ENCODE measurements around the gene STEAP2. TPM values are rescaled to one million over a fixed set of nuclear protein-coding genes. Genes with fewer than 3 reads are reported as not detected.

The STEAP2 gene
- total RNA-seq, 1 donor from 2014 or later: 2.4 TPM

GRCh38 chr7:90274161-90274560 is 62.6 kb downstream of the STEAP2 start:
- ATAC-seq: no peak

GRCh38 chr7:90276033-90276728 is 64.6 kb downstream of the STEAP2 start:
- ATAC-seq: no peak

Other genes with a start within 250 kb of the STEAP2 start
- 8.8 TPM for gene STEAP1, start 57.3 kb upstream of the STEAP2 start, total RNA-seq
- gene CFAP69, start 33.4 kb downstream of the STEAP2 start, total RNA-seq: 1.1 TPM
- gene FAM237B, start 109.6 kb downstream of the STEAP2 start, total RNA-seq: not detected
- 18.8 TPM for gene GTPBP10, start 135.0 kb downstream of the STEAP2 start, total RNA-seq
- gene CLDN12, start 191.7 kb downstream of the STEAP2 start, total RNA-seq: 20.7 TPM

All from esophagus mucosa (tissue), 1 donor.